SW480 (cell line): ENCODE data around the gene CCDC88C.

Source experiments
- DNase-seq: peaks from one replicate; pipeline ENCODE4 v3.0.0-alpha.2; 2016; ENCODE audit warnings: low spot score

CCDC88C gene

DNA sequence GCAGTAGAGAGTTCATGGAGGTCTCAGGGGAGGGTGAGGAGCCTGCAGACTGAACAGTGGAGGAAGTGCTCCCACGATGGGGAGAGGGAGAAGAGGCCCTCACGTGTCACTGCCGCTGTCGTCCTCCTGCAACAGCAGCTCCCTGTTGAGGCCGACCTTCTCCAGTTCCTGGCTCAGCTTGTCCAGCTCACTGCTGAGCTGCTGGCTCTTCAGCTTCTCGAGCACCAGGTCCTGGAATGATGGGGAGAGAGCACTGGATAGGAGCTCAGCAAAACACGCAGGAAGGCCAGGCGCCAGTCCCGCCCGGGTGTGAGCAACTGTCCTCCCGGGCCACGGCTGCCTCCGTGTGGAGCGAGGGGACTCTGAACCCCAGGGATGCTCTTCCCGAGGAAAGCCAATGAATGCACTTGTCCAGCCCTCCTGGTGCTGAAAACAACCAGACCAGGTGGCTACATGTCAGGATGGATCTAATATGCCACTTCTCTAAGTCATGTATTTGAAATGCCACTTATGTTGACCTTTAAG, 107.8 kb downstream of the CCDC88C start:
- no peak for DNase-seq

DNA sequence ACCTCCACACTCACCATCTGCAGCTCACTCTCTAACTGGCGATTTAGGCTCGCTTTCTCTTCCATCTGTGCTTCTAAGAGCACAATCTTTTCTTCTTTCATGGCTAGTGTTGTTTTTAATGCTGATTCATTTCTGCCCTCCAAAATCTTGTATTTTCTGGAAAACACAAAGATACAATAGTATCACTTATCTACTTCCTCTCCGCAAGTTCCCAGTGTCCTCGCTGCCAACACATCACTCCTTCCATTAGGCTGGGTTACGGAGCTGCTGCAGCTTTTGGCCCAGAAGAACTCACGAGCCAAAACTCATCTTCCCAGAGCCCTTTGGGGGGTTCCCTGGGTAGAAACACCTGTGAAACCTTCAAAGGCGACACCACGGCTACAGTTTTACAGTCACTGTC, 109.3 kb downstream of the CCDC88C start:
- no peak for DNase-seq

DNA sequence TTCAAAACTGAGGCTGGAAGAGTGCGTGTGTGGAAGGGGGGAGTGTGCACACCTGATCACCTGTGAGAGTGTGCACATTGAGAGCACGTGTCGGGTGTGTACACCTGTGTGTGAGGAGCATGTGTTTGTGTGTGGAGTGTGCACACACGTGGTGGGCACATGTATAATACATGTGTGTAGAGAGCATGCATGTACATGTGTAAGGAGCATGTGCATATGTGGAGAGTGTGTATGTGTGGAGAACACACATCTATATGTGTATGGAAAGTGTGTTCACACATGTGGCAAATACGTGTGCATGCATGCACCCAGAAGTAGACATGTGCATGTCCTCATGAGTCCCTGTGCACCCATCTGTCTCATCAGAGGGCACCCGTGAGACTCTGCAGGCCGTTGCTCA, 110.0 kb downstream of the CCDC88C start:
- no peak for DNase-seq

DNA sequence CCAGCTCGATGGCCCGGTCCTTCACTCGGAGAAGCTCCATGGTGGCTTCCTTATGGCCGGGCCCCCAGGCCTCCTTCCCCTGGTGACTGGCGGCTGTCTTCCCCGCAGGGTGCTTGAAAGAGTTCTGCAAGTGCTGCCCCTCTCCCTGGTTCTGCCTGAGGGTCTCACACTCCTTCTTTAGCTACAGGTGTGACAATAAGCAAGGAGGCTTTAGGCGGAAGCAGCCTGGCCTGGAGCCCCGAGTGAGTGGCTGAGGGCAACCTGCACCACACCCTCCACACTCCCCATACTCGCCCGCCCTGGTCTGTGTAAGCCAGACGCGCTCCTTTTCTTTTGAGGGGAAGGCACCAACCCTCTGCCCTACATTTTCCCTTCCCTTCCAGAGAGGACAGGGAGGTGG, 110.6 kb downstream of the CCDC88C start:
- DNase-seq, result no peak

DNA sequence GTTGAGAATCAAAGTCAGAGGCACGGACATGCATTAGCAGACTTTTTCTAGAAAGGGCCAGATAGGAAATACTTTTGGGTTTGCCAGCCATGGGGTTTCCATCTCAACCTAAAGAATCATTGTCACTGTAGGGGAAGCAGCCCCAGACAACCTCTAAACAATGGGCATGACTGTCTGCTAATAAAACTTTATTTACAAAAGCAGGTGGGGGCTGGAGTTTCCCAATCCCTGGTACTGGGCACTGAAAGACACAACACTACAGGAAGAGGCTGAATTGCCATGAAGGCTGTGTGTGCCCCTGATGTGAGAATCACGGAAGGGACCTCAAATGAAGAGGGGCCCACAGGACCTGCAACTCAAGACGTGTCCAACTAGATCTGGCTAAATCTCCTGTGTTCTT, 111.1 kb downstream of the CCDC88C start:
- no peak for DNase-seq

DNA sequence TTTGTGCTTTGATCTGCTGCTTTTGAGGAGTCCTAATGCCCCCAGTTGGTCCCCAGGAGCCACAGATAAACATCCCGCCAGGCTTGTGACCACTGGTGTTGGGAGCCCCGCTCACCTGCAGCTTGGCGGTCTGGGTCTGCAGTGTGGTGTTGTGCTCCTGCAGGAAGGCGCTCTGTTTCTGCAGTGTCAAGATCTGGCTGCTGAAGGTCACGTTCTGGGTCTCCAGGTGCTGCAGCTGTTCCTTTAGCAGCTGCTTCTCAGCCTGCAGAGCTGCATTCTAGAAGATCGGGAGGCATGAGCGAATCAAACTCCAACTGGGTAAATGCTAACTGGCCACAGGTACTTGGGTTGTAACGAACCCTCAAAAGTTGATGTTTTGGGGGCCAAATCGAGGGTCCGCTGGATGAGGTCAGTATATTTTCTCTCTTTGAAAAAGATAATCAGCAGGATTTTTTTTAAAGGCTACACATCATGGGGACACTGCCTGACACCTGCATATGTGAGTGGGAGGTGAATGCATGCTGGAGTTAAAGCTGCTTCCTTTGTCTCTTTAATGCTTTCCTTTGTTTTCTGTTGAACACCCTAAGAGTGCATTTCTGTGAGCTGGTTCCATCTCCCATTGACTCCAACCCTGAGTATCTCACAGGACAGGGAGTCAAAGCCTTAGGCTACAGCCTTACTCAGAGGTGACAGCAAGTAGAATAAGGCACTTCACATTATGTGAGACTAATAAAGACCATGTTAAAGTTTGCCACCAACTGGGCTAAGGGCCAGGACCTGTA, 111.8 kb downstream of the CCDC88C start:
- no peak for DNase-seq

DNA sequence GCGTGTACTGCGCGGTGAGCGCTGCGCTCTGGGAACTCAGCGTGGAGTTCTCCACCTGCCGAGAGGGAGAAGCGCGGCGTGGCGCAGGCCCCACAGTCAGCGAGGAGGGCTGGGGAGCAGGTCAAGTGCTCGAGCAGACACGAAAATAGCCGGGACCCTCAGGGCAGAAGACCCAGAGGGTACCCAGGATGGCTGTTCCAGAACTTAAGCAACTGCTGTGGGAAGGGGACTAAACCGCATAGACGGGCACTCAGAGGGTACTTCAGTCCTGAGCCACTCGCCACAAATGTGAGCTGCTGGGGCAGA, 113.7 kb downstream of the CCDC88C start:
- DNase-seq, result no peak

DNA sequence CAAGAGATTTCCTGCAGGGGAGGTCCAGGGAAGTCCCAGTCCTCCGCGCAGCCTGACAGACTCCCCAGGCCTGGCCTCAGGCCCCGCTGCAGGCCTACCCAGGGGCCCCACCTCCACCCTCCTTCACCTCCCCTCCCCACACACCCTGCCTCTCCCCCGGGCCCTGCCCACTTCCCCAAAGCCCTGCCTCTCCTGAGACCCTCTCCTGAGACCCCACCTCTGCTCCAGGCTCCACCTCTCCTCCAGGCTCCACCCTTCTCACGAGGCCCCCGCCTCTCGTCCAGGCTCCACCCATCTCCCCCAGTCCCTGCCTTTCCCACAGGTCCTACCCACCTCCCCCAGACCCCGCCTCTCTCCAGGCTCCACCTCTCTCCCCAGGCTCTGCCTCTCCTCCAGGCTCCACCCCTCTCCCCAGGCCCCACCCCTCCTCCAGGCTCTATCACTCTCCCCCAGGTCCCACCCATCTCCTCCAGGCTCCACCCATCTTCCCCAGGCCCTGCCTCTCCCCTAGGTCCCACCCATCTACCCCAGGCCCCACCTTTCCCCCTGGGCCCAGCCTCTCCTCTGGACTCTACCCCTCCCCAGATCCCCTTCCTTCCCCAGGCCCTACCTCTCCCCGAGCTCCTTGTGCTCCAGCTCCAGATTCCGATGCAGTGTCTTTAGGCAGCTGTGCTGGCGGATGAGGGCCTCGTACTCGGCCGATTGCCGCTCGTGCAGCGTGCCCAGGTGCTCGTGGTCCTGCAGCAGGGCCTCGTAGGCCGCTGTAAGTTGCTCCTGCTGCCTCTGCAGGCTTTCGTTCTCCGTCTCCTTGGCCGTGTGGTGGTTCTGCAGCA, 114.3 kb downstream of the CCDC88C start:
- peak; percentile 37 for DNase-seq

DNA sequence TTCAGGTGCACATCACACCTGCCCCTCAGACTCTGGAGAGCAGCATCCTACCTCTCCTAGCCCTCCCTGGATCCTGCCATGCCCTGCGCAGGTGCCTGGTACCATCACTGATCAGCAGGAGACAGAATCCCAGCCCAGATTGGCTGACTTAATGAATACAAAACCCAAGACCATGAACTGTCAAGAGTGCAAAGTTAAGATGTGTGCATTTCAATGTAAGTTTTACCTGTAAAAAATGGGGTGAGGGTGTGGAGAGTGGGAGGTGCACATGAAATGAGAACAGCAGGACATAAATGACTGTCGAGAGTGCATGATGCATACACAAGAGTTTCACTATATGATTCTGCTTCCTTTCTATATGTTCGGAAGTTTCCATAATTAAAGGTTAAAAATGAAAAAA, 115.2 kb downstream of the CCDC88C start:
- no peak for DNase-seq

DNA sequence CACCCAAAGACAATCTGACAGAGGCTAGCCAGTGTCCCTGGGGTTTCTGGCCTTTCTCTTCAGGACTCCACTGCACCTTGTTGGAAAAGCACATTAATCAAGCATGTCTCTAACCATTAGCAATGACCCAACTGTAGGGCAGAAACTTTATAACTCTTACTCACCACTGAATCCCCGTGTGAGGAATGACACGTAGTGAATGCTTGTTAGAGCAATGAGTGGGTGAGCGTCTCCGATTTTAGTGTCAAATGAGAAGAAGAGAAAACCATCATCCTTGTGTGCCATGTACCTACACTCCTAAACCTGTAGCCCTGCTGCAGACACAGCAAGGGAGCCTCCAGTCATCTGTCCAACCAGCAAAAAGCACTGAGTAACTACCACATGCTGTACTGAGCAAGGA, 116.7 kb downstream of the CCDC88C start:
- DNase-seq, result no peak

DNA sequence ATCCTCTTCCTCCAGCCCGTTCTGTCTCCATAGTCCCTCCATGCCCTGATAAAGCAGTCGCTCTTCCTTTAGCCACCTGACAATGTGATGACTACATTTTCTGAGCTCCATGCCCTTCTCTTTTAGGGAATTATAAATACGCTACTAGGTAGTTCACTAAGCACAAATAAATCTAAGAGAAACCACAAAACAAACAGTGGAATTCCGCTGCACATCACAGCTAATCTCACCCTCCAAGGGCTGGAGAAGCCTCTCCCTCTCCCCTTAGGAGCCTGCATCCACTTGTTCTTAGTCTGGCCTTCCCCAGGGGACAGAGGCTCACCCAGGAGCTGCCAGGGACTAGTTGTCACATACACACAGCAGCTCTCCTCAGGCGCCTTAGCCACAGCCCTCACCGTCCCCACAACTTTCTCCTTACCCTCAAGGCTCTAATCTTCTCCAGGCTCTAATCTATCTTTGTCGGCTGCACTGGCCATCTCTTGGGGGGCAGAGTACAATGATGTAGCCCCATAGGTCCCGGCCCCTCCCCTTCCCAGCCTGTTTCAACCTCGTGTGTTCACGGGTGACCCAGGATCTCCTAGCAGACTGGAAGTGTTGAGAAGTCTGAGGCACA, 117.2 kb downstream of the CCDC88C start:
- DNase-seq, result peak; percentile 23

DNA sequence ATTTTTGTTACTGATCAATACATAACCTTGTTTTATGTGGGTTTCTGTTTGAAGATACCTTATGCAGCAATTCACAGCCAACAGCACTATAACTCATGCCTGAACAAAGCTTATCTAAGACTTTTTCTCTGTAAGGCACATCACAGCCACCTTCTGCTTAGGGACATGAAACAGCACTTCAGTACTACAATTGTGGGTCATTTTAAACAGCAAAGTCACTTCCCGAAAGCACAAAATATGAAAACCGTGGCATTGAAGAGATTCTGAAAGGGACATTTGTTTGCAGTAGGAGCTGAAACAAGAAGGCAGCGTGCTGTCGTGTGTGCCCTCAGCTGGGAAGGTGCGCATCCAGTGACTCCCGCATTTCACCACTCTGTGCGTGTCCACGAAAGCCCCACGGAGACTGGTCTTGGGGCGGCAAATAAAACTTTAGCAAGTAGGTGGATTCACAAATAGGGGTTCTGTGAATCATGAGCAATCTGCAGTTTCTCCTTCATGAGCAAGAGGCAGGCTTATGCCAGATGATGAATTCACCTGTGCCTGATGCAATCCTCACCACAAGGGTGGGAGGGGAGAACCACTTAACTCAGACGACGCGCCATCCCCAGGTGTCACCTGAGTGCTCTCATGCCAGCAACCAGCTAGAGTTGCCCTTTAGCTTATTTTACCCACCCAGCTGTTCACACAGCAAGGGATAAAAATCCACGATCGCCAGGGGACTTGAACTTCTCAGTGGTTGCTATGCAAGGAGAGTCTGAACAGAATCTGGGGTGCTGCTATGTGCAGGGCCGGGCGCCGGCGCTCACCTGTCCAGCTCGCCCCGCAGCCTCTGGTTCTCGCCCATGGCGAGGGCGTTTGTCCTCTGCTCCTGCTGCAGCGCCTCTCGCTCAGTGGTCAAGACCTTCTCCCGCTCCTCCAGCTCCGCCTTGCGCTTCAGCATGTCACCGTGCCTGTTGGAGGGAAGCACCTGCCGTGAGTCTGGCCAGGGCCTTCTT, 118.2 kb downstream of the CCDC88C start:
- peak; percentile 66 for DNase-seq

DNA sequence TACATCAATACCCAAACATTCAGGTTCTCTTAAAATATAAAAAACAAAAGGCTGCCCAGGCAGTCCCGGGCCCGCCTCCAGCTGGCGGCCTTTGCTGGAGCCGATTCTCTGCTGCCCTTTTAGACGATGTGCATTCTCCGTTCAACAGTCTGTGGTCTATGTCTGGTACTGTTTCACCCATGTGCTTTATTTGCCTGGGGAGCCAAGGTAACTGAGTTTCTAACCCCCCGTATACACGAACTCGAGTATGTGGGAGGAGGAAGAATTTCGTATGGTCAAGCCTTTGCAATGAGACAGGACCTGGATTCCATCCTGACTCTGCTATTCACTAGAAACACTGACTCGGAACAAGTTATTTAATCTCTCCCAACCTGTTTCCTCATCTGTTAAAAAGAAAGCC, 119.0 kb downstream of the CCDC88C start:
- no peak for DNase-seq

DNA sequence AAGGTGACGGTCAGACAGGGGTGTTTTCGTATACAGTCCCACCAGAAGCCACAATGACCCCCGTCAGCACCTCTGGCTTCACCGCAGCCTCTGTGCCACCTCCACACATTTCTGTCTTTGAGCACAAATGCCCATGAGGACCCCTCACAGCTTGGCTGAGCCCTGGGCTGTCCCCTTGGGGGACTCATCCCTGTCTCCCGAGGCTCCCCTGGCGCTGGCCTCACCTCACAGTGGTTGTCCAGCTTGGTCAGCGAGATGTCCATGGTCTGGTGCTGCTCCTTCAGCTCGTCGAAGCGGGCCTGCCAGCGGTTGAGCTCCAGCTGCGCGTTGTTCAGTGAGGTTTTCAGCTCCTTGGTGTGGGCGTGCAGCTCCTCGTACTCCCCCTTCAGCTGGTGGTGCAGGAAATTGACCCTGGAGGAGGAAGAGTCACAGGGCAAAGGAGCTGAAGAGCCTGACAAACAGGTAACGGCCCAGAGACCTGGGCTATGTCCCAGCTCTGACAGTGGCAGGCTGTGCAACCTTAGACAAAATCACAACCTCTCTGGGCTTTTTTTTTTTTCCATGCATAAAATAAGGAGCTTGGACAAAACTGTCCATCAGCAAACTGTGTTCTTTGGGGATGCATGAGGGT, 120.4 kb downstream of the CCDC88C start:
- no peak for DNase-seq

DNA sequence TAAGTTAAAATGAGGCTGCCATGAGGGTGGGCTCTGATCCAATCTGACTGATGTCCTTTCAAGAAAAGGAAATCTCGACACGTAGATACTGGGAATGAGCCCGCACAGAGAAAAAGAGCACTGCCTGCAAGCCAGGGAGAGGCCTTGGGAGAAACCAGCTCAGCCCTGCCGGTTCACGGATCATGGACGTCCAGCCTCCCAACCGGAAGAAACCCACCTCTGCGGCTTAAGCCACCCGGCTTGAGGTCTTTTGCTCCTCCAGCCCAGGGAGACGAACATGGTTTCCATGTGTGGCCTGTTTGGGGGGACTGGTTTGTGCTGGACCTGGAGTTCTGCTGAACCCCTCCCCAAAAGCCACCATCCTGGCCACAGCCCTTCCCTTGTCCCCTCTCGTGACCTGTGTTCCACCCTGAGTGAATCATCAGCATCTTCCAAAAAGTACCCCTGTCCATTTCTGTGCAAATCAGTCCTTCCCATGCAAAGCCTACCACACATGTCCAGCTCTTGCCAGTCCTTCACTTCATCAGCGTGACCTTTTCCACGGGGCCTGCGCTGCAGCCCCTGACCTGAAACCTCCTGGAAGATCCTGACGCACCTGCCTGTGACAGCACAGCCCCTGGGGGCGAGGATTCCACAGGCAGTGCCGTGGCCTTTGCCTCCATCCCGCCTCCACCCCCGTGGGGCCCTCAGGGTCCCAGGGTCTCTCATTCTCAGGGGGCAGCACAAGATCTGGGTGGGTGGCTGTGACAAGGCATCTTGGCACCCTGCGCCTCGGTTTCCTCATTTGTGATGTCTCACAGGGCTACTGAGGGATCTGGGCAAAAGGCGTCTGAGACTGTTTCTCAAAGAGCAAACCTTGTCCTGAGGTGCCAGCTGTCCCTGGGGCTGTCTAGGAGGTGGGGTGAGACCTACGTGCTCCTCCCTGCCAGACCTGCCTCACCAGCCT, 121.5 kb downstream of the CCDC88C start:
- DNase-seq, result no peak

DNA sequence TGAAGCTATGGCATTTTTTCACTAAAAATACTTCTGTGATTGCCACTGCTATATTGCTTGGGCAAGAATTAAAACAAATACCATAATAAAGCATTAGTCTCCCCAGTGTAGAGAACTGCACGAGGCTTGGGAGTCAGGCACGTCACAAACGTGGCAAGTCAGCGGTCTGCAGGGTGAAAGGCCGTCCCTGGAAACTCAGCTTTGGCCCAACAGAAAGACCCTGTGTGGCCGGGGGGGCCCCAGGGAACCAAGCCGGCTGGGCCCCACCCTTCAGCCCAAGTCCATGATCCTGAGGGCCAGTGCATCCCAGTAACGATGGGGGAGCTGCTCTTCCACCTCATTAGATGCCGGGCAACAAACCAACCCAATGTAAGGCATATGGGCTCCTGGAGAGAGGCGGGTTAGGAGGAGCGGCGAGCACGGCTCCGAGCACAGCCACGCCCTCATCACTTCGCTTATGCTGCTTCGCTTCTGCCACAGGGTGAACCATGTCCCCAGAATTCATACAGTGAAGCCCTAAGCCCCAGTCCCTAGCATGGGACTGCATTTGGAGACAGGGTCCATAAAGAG, 122.3 kb downstream of the CCDC88C start:
- no peak for DNase-seq

DNA sequence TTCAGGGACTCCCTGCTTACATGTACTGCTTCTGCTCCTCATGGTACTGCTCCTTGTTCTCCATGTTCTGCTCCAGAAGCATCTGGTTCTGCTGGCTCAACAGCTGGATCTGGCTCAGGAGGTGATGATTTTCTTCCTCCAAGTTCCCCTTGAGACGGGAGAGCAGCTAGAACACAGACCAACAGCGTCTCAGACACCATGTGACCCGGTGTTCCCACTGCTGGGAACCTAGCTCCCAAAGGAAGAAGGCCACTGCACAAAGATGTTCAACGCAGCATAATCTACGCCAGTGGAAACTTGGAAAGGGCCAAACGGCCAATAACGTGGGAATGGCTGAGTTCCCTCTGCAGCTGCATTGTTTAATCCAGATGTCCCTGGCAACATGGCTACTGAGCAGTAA, 123.5 kb downstream of the CCDC88C start:
- DNase-seq, result no peak

DNA sequence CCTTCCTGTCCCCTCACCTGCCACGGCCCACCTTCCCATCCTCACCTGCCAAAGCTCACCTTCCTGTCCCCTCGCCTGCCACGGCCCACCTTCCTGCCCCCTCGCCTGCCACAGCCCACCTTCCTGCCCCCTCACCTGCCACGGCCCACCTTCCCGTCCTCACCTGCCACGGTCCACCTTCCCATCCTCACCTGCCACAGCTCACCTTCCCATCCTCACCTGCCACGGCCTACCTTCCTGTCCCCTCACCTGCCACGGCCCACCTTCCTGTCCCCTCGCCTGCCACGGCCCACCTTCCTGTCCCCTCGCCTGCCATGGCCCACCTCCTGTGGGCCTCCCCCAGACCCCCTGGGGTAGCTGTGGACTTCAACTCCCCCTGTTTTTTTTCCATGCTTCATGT, 124.3 kb downstream of the CCDC88C start:
- no peak for DNase-seq

DNA sequence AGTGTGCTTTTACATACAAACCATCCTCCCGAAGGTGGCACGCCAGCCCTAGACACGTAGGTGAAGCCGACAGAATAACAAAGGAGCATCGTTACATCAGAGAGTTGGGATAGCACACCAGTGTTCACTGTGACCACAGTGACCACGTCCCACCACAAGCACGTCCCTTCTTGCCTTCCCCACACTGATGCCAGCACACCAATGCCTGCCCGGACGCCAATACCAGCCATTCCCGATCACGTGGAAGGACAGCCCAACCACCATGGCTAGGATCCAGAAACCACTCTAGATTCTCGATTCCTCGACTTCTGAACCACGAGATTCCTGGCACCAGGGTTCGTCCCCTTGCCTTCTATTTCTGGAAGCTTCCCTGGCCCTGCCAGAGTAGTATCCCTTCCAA, 125.1 kb downstream of the CCDC88C start:
- DNase-seq, result peak; percentile 61
